Measurements from ENCODE around the gene HOXC10. TPM values are rescaled to one million over a fixed set of nuclear protein-coding genes. Genes with fewer than 3 reads are reported as not detected.

HOXC10 gene
- total RNA-seq, 6 donors from 2014 or later, result not detected

GRCh38 chr12:54010053-54010971 is 25.4 kb downstream of the HOXC10 start:
- WGBS, 2 donors, result 19 to 23% methylated on average over 10 of the region's 10 CpGs
- no peaks in the 10 kb centered on the region for H3K9me3 ChIP-seq
- no peaks in the 10 kb centered on the region for H3K36me3 ChIP-seq
- peaks cover 3 to 88% (median 43%) of the 10 kb centered on the region in 4 donors for H3K27me3 ChIP-seq
- H3K27ac ChIP-seq, result no peak overlapping the region
- TF ChIP-seq CTCF (IDR thresholded peaks at IDR 0.05), result no peak
- no peak for TF ChIP-seq POLR2AphosphoS5 (IDR thresholded peaks at IDR 0.05)
- no peak for TF ChIP-seq POLR2A (IDR thresholded peaks at IDR 0.05)
- no peak for TF ChIP-seq EP300 (IDR thresholded peaks at IDR 0.05)
- H3K4me3 ChIP-seq, result no peak overlapping the region
- no peak for ATAC-seq (ENCODE audit: low FRiP score in 2 of 2)
- H3K4me1 ChIP-seq, result peaks cover 16 to 35% (median 23%) of the 10 kb centered on the region in 4 donors
- no peak for DNase-seq

DNA sequence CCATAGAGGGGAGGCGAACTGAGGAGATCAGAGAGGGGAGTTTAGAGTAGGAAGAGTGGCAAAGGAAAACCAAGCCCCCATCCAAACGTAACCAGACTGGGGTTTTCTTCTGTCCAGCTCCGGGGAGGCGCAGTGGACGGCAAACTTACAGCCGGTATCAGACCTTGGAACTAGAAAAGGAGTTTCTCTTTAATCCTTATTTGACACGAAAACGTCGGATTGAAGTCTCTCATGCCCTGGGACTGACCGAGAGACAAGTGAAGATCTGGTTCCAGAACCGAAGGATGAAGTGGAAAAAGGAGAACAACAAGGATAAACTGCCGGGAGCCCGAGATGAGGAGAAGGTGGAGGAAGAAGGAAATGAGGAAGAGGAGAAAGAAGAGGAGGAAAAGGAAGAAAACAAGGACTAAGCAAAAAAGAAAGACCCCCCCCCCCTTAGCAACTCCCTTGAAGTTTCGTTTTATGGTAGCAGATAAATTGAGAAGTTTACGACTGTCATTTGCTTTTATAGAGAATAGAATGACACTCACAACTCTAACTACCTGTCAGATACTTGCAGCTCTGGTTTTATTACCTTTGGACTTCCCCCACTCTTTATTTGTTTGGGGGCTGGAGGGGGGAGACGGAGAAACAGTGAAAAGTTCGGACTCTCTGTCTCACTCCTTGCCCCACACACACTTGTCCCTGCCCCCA is 26.2 kb downstream of the HOXC10 start:
- Histone ChIP-seq H3K4me1 (peaks cover 14 to 28% (median 20%) of the 10 kb centered on the region in 4 donors), H3K4me3 (no peak overlapping the region), H3K36me3 (no peaks in the 10 kb centered on the region), H3K27ac (no peak overlapping the region), H3K27me3 (peaks cover 5 to 89% (median 42%) of the 10 kb centered on the region in 4 donors), H3K9me3 (no peaks in the 10 kb centered on the region)
- no peak for ATAC-seq (ENCODE audit: low FRiP score in 2 of 2)
- DNase-seq, result no peak
- 9 to 10% methylated on average over 17 of the region's 17 CpGs for WGBS, 2 donors
- no peak for TF ChIP-seq CTCF (IDR thresholded peaks at IDR 0.05)
- TF ChIP-seq POLR2AphosphoS5 (IDR thresholded peaks at IDR 0.05), result no peak
- TF ChIP-seq POLR2A (IDR thresholded peaks at IDR 0.05), result no peak

DNA sequence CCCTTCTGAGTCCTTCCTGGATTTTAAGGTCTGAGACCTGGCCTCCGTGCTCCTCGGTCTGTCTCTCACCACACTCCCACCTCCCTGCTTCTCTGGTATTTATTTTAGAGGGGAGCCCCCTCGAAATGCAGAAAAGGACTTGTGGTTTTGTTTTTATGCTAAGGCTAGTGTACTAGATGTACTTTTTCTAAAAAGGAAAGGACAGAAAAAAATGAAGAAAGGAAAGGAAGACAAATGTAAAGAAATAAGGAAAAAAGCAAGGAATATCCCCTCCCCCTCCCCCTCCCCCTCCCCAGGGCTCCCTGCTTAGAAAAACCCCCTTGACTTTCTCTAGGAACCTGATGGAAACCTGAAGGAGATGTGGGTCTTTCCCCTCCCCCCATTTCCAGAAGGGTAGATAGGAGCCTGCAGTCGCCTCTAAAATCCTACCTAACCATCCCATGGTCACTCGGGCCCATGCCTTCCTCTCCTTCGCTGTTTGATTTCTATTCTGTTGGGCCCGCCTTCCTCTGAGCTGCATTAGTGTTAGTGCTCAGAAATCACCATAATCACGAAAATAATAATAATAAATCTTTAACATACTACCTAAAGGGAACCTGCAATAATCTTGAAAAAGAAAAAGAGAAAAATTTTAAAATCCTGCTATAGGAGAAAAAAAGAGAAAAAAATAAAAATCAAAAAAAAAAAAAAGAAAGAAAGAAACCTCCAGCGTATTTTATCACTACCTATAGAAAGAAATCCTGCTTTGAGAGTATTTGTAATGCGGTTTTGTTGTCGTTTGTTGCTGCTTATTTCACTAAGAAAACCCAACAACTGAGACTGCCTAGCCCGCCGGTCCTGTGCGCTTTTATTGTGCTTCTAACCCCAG is 27.0 kb downstream of the HOXC10 start:
- no peak for ATAC-seq (ENCODE audit: low FRiP score in 2 of 2)
- no peaks in the 10 kb centered on the region for H3K9me3 ChIP-seq
- peaks cover 5 to 89% (median 46%) of the 10 kb centered on the region in 4 donors for H3K27me3 ChIP-seq
- WGBS, 2 donors, result 18 to 21% methylated on average over 14 of the region's 14 CpGs
- DNase-seq, result no peak
- H3K27ac ChIP-seq, result no peak overlapping the region
- TF ChIP-seq POLR2AphosphoS5 (IDR thresholded peaks at IDR 0.05) (no peak), POLR2A (IDR thresholded peaks at IDR 0.05) (no peak), EP300 (IDR thresholded peaks at IDR 0.05) (no peak)
- no peak overlapping the region for H3K4me3 ChIP-seq
- peaks cover 8 to 21% (median 16%) of the 10 kb centered on the region in 4 donors for H3K4me1 ChIP-seq
- H3K36me3 ChIP-seq, result no peaks in the 10 kb centered on the region

GRCh38 chr12:54012631-54013409 is 27.9 kb downstream of the HOXC10 start:
- H3K4me1 ChIP-seq, result peaks cover 17 to 27% (median 24%) of the 10 kb centered on the region in 4 donors
- TF ChIP-seq CTCF (IDR thresholded peaks at IDR 0.05), result no peak
- no peak for TF ChIP-seq POLR2AphosphoS5 (IDR thresholded peaks at IDR 0.05)
- no peak for TF ChIP-seq POLR2A (IDR thresholded peaks at IDR 0.05)
- TF ChIP-seq EP300 (IDR thresholded peaks at IDR 0.05), result no peak
- H3K36me3 ChIP-seq, result no peaks in the 10 kb centered on the region
- no peak overlapping the region for H3K4me3 ChIP-seq
- H3K9me3 ChIP-seq, result no peaks in the 10 kb centered on the region
- peaks cover 4 to 88% (median 47%) of the 10 kb centered on the region in 4 donors for H3K27me3 ChIP-seq
- no peak for ATAC-seq (ENCODE audit: low FRiP score in 2 of 2)
- DNase-seq, result no peak
- WGBS, 2 donors, result 23 to 30% methylated on average over 6 of the region's 6 CpGs
- no peak overlapping the region for H3K27ac ChIP-seq
